Measurements from ENCODE around the gene DOHH.
A peak's percentile ranks its signal among the peaks of the same experiment; 100 is the strongest.

DOHH gene

GRCh38 chr19:3545669-3546034, 45.2 kb upstream of the DOHH start:
- no peak for TF ChIP-seq CTCF (IDR thresholded peaks at IDR 0.05; ENCODE audit: extremely low read depth, insufficient read depth, missing control alignments)
- no peak for DNase-seq (ENCODE audit: low spot score)
- in situ Hi-C loops (cut with MboI; ENCODE audit: low pct_unique_long_range_greater_than_20kb, low sequenced_read_pairs, unreplicated experiment) = no loop called here

DNA sequence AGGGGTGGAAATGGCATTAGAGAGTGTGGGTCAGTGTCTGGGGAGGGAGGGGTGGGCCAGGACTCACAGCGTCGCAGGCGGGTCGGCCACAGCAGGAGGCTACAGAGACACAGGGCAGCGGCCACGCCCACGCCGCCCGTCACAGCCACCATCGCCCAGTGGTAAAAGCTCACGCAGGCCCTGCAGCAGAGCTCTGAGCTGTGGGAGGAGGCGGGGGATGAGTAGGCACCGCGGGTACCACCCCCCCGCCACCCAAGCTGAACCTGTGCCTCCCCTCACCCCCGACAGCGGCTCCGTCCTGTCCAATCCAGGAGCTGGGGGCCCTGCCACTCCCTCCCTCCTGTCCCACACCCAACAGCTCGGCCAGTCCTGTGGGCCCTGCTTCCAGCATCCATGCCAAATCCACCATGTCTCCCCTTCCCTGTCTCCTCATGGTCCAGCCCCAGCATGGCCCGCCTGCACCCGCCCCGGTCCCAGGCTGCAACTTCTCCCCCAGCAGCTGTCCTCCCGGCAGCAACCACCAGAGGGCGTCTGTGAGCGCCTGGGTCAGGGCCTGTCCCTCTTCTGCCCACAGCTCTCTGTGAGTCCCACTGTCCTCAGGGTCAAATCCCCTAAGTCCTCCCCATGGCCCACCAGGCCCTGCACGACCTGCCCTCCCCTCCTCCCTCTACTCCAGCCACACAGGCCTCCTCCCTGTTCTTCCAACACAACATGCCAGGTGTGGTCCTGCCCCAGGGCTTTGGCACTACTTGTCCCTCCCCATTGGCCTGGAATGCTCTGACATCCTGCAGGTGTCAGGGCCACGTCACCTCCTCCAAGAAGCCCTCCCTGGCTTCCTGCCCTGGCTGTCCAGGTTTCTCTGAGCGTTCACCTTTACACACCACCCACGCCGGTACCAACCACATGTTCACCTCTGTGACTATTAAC, 44.5 kb upstream of the DOHH start:
- in situ Hi-C loops (cut with MboI; ENCODE audit: low pct_unique_long_range_greater_than_20kb, low sequenced_read_pairs, unreplicated experiment) = no loop called here
- peak; percentile 92 for DNase-seq (ENCODE audit: low spot score)
- peak; percentile 95 for TF ChIP-seq CTCF (IDR thresholded peaks at IDR 0.05; ENCODE audit: extremely low read depth, insufficient read depth, missing control alignments)

DNA sequence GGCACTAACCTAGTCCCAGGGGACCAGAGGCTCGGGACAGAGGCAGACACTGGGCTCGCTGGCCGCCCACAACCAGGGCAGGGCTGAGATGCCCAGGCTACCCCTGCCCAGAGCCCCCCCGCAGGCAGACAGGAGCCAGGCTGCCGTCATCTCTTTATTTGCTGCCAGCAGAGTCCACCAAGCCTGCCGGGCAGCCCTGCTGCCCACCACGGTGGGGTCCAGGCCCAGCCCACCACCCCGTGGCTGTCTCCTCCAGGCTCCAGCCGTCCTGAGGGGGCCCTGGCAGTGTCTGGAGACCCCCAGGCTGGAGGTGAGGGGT, 43.5 kb upstream of the DOHH start:
- no peak for TF ChIP-seq CTCF (IDR thresholded peaks at IDR 0.05; ENCODE audit: extremely low read depth, insufficient read depth, missing control alignments)
- no peak for DNase-seq (ENCODE audit: low spot score)
- in situ Hi-C loops (cut with MboI; ENCODE audit: low pct_unique_long_range_greater_than_20kb, low sequenced_read_pairs, unreplicated experiment) = no loop called here

DNA sequence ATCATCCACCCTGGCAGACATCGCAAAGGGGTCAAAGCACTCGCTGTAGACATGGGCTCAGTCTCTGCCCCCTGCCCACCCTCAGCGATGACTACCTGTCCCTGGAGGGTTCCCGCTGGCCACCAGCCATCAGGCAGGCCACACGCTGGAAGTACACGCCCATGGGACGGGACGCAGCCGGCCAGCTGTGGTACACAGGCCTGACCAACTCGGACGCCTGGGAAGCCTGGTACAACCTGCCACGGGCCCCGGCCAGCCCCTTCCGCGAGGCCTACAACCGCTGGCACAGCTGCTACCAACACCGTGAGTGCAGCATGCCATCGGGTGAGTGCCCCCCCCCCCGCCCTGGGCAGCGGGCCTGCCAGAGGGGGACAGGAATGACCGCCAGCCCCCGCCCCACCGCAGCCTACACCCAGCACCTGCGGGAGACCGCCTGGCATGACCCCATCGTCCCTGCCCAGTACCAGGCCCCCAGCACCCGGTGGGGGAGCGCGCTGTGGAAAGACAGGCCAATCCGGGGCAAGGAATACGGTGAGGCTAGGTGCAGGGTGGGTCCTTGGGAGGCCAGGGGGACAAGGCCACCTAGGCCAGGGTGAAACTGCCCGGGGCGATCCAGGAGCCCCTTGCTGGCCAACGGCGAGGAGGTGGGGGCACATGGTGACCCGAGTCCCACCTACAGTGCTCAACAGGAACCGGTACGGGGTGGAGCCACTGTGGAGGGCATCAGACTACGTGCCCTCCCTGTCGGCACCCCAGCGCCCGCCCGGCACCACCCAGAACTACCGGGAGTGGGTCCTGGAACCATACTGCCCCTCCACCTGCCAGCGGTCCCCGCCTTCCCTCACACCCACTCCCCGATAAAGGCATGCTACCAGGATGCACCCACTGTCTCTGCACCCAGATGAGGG, 42.9 kb upstream of the DOHH start:
- in situ Hi-C loops (cut with MboI; ENCODE audit: low pct_unique_long_range_greater_than_20kb, low sequenced_read_pairs, unreplicated experiment) = no loop called here
- no peak for TF ChIP-seq CTCF (IDR thresholded peaks at IDR 0.05; ENCODE audit: extremely low read depth, insufficient read depth, missing control alignments)
- DNase-seq (ENCODE audit: low spot score) = no peak

GRCh38 chr19:3539756-3540118, 39.3 kb upstream of the DOHH start:
- no peak for DNase-seq (ENCODE audit: low spot score)
- in situ Hi-C loops (cut with MboI; ENCODE audit: low pct_unique_long_range_greater_than_20kb, low sequenced_read_pairs, unreplicated experiment) = no loop called here
- TF ChIP-seq CTCF (IDR thresholded peaks at IDR 0.05; ENCODE audit: extremely low read depth, insufficient read depth, missing control alignments) = no peak

DNA sequence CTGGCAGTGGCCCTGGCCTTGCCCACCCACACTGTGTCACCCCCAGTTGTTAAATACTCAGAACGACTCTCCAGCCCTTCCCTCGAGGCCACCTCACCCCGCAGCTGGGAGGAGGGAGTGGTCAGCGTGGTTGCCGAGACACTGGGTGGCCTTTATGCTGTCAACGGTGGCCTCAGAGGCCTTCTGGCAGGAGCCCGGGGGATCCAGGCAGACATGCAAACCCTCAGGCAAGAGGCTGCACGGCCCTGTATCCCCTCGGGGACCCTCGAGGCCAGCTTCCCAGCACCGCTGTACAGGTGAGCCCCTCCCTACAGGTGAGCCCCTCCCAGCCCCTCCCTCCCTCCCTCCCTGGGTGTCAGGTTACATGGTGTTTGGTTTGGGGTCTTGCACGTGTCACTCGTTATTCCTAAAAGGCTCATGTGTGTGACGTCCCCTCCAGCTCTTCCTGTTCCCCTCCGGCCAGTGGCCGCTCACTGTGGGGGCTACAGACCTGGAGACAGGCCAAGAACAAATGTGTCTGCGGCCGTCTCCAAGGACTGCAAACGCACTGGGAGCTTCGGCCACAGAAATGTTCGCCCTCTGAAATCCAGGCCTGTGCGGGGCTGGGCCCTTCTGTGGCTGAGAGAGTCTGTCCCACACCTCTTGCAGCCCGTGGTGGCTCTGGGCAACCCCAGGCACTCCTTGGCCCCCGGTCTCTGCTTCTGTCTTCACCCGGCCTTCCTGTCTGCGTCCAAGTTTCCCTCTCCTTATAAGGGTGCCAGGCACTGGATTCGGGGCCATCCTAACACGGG, 38.7 kb upstream of the DOHH start, which contains the start of gene TEKTIP1:
TSS of gene TEKTIP1 (plus strand) at position 210 of the 791 bp plus-strand sequence. CDS start at position 214, 4 bp downstream.
- DNase-seq (ENCODE audit: low spot score) = no peak
- in situ Hi-C loops (cut with MboI; ENCODE audit: low pct_unique_long_range_greater_than_20kb, low sequenced_read_pairs, unreplicated experiment) = no loop called here
- TF ChIP-seq CTCF (IDR thresholded peaks at IDR 0.05; ENCODE audit: extremely low read depth, insufficient read depth, missing control alignments) = no peak
